Endothelial cell of umbilical vein (primary cell): ENCODE results near the gene EPC1. TPM values are rescaled to one million over a fixed set of nuclear protein-coding genes. Genes with fewer than 3 reads are reported as not detected.

Experiments used
- BruUV-seq: library from RNA; stranded (reverse); fragments of 400-500 nt; replicated peaks from 2 replicates; lab custom pipeline; 2021; lab: Mats Ljungman, UMichigan
- CTCF ChIA-PET: fragments of 300-600, 350-600 bp; sonication (Branson Sonifier 250); formaldehyde crosslinking; loops from one replicate; lab custom pipeline; 2021; ENCODE audit warnings: antibody characterized with exemption, inconsistent platforms; lab: Charles Lee
- POLR2A ChIA-PET: fragments of 300-600, 350-600 bp; sonication (Branson Sonifier 250); formaldehyde crosslinking; loops from one replicate; lab custom pipeline; 2021; ENCODE audit warnings: antibody characterized with exemption, inconsistent platforms; lab: Charles Lee
- DNase-seq: peaks from one replicate; pipeline ENCODE4 v3.0.0-alpha.2; 2011; ENCODE audit warnings: low read depth, low spot score
- FAIRE-seq: peaks from 2 replicates; lab custom pipeline; 2011; peaks lifted over from hg19 to GRCh38; lab: Jason Lieb, UNC
- H2AFZ ChIP-seq: 2 replicates; pipeline ENCODE4 v1.6.0; 2012; ENCODE audit warnings: low read depth, low read length, control low read depth, inconsistent platforms
- H3K27ac ChIP-seq: 2 replicates; pipeline ENCODE4 v1.5.1; 2011; ENCODE audit warnings: low read depth, mild to moderate bottlenecking, control low read depth, low read length, moderate library complexity; ENCODE audit not compliant: insufficient read depth
- H3K27me3 ChIP-seq, 2 experiments: 2 replicates each; pipeline versions ENCODE4 v1.6.0 to v1.6.1; 2011; ENCODE audit warnings: low read length in 2 of 2, mixed read lengths in 1 of 2; ENCODE audit not compliant: control insufficient read depth in 2 of 2, insufficient read depth in 2 of 2
- H3K36me3 ChIP-seq, 2 experiments: 2 replicates in 1 of 2; 3 replicates in 1 of 2; pipeline ENCODE4 v1.5.1; 2011; ENCODE audit warnings: low read length in 2 of 2, mild to moderate bottlenecking in 1 of 2, moderate library complexity in 1 of 2; ENCODE audit not compliant: control insufficient read depth in 2 of 2, insufficient read depth in 2 of 2; ENCODE audit errors: extremely low read depth in 1 of 2
- H3K4me1 ChIP-seq: 3 replicates; pipeline ENCODE4 v1.5.1; 2011; ENCODE audit warnings: mild to moderate bottlenecking, low read length; ENCODE audit not compliant: control insufficient read depth, insufficient read depth; ENCODE audit errors: extremely low read depth
- H3K4me2 ChIP-seq: 2 replicates; pipeline ENCODE4 v1.6.1; 2011; ENCODE audit warnings: low read length, control low read depth, mixed read lengths; ENCODE audit not compliant: insufficient read depth
- H3K4me3 ChIP-seq, 3 experiments: fragments of 200-600 bp in 1 of 3; sonication (generic), shearing (Covaris generic) in 1 of 3; replicated peaks in 1 of 3; 2 replicates each; pipeline ENCODE4 v1.5.1; 2011 to 2016; ENCODE audit warnings: control low read depth in 3 of 3, low read length in 3 of 3, mild to moderate bottlenecking in 2 of 3, inconsistent platforms in 1 of 3, low read depth in 1 of 3, moderate library complexity in 1 of 3; ENCODE audit not compliant: insufficient read depth in 1 of 3
- H3K79me2 ChIP-seq: 2 replicates; pipeline ENCODE4 v1.6.0; 2012; ENCODE audit warnings: low read length, inconsistent platforms; ENCODE audit not compliant: control insufficient read depth, insufficient read depth
- H3K9ac ChIP-seq: replicated peaks from 2 replicates; pipeline ENCODE3; 2011; ENCODE audit warnings: low read length, control low read depth; ENCODE audit not compliant: insufficient read depth; ENCODE audit errors: extremely low read depth
- H3K9me1 ChIP-seq: replicated peaks from 3 replicates; pipeline ENCODE4 v1.6.0; 2011; ENCODE audit warnings: mild to moderate bottlenecking, low read length; ENCODE audit not compliant: control insufficient read depth, insufficient read depth; ENCODE audit errors: extremely low read depth
- H3K9me3 ChIP-seq: replicated peaks from 2 replicates; pipeline ENCODE4 v1.5.1; 2012; ENCODE audit warnings: low read length, inconsistent platforms; ENCODE audit not compliant: control insufficient read depth, insufficient read depth
- H4K20me1 ChIP-seq: replicated peaks from 2 replicates; pipeline ENCODE3; 2011; ENCODE audit warnings: mild to moderate bottlenecking, low read length; ENCODE audit not compliant: control insufficient read depth, insufficient read depth; ENCODE audit errors: extremely low read depth
- EZH2 ChIP-seq: IDR thresholded peaks from 2 replicates; pipeline ENCODE4 v1.6.1; 2012; ENCODE audit warnings: borderline replicate concordance, low read depth, mild to moderate bottlenecking, moderate library complexity, low read length, inconsistent platforms; ENCODE audit not compliant: severe bottlenecking
- FOS ChIP-seq: IDR thresholded peaks from 2 replicates; pipeline ENCODE4 v1.6.1; 2011; ENCODE audit warnings: mild to moderate bottlenecking, low read length, moderate library complexity, borderline replicate concordance; ENCODE audit not compliant: insufficient read depth
- GATA2 ChIP-seq: IDR thresholded peaks from 2 replicates; pipeline ENCODE4 v1.7.0; 2011; ENCODE audit warnings: low read depth, mild to moderate bottlenecking, moderate library complexity, mixed read lengths, low read length; ENCODE audit not compliant: insufficient read length, insufficient read depth
- JUN ChIP-seq: IDR thresholded peaks from 2 replicates; pipeline ENCODE4 v1.6.1; 2011; ENCODE audit warnings: borderline replicate concordance, low read depth; ENCODE audit not compliant: insufficient read length, insufficient read depth
- MYC ChIP-seq: IDR thresholded peaks from one replicate; pipeline ENCODE4 v1.6.1; 2011; ENCODE audit warnings: mild to moderate bottlenecking, low read depth, low read length
- POLR2A ChIP-seq: IDR thresholded peaks from 2 replicates; pipeline ENCODE4 v1.6.1; 2012; ENCODE audit warnings: low read depth, mild to moderate bottlenecking, control low read depth, low read length
- POLR2AphosphoS5 ChIP-seq: IDR thresholded peaks from 2 replicates; pipeline ENCODE4 v1.6.1; 2012; ENCODE audit warnings: low read depth, mild to moderate bottlenecking, control low read depth, low read length, moderate library complexity; ENCODE audit not compliant: insufficient read depth
- dilution Hi-C: fragments of 300-500 bp; cut with MboI; formaldehyde crosslinking; loops from one replicate; pipeline ENCODE4 v1.15.0; 2019; ENCODE audit warnings: low sequenced_read_pairs; ENCODE audit not compliant: extremely low pct_ligation_motif_present
- intact Hi-C: fragments of 100-400 bp; cut with micrococcal nuclease; formaldehyde crosslinking; loops from one replicate; pipeline ENCODE4 v1.10.0; 2022
- polyA plus RNA-seq, 4 experiments: library from polyadenylated mRNA; depleted of rRNA in 3 of 4; stranded (reverse) in 3 of 4; unstranded in 1 of 4; fragments of >200 nt; gene quantifications; 2 replicates each; pipeline versions ENCODE4 v1.2.1 to v1.2.3, GENCODE V29; 2011 to 2012; ENCODE audit warnings: missing spikeins in 1 of 4
- total RNA-seq: library from RNA; stranded (reverse); gene quantifications from 2 replicates; pipeline ENCODE4 v1.2.3, GENCODE V29; 2021
- TF ChIP-seq, protein P1 (sequence below), 2 donors: IDR thresholded peaks; 1 replicate in 1 of 2; 2 replicates in 1 of 2; pipeline ENCODE4 v1.5.1; 2011; ENCODE audit warnings: low read length in 2 of 2, mild to moderate bottlenecking in 2 of 2, moderate library complexity in 2 of 2, control low read depth in 1 of 2, inconsistent platforms in 1 of 2, low read depth in 1 of 2; ENCODE audit not compliant: insufficient read depth in 1 of 2; ENCODE audit errors: extremely low read depth in 1 of 2

The EPC1 gene
- total and polyA plus RNA-seq, 2 donors (not counting 3 experiments of a cell fraction or from before 2014, with no cell fraction given) = 27.9 to 39.0 TPM

DNA sequence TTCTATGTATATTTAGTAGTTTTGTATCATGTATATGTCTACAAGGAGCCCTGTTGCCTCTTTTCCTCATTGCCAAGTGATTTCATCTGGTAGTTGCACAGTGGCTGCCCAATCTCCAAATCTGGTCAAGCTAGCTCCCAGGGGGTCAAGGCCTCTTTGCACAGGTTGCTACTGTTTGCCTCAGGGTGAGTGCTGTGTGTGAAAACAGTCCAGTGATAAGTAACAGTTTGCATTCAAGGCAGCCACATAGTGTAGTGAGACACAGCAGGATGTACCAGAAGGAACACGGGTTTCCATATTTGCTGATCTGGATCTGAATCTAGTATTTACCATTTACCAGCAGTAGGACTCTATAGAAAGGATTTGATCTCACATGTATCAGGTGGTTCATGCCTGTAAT, 13.3 kb upstream of the EPC1 start:
- dilution Hi-C loops = no loop called here

GRCh38 chr10:32357056-32357735, 10.2 kb upstream of the EPC1 start:
- no peaks in the 10 kb centered on the region for H4K20me1 ChIP-seq

More for the DNA sequence above, 13.3 kb upstream of the EPC1 start:
- no peak overlapping the region for H3K9ac ChIP-seq
- H3K4me1 ChIP-seq = no peaks in the 10 kb centered on the region
- no peak overlapping the region for H3K27ac ChIP-seq
- POLR2A ChIA-PET = no interaction called here
- TF ChIP-seq MYC (no peak), FOS (no peak), POLR2AphosphoS5 (no peak), JUN (no peak), GATA2 (no peak)
- no peak overlapping the region for H2AFZ ChIP-seq
- CTCF ChIA-PET = interaction anchor here (1.0 kb wide), 1 partner anchor 11 kb away, joined by 3 read pairs; no protein-coding TSS in a partner anchor
- no peak for DNase-seq
- H3K79me2 ChIP-seq = no peaks in the 10 kb centered on the region
- no peaks in the 10 kb centered on the region for H3K36me3 ChIP-seq
- BruUV-seq = no TSS peak
- no peaks in the 10 kb centered on the region for H4K20me1 ChIP-seq
- no peaks in the 10 kb centered on the region for H3K9me3 ChIP-seq
- no peak overlapping the region for H3K4me2 ChIP-seq
- H3K4me3 ChIP-seq = no peak overlapping the region
- intact Hi-C loops = no loop called here
- no peaks in the 10 kb centered on the region for H3K9me1 ChIP-seq
- no peaks in the 10 kb centered on the region for H3K27me3 ChIP-seq
- no peak for FAIRE-seq

More at GRCh38 chr10:32357056-32357735, 10.2 kb upstream of the EPC1 start:
- TF ChIP-seq, protein P1, sequence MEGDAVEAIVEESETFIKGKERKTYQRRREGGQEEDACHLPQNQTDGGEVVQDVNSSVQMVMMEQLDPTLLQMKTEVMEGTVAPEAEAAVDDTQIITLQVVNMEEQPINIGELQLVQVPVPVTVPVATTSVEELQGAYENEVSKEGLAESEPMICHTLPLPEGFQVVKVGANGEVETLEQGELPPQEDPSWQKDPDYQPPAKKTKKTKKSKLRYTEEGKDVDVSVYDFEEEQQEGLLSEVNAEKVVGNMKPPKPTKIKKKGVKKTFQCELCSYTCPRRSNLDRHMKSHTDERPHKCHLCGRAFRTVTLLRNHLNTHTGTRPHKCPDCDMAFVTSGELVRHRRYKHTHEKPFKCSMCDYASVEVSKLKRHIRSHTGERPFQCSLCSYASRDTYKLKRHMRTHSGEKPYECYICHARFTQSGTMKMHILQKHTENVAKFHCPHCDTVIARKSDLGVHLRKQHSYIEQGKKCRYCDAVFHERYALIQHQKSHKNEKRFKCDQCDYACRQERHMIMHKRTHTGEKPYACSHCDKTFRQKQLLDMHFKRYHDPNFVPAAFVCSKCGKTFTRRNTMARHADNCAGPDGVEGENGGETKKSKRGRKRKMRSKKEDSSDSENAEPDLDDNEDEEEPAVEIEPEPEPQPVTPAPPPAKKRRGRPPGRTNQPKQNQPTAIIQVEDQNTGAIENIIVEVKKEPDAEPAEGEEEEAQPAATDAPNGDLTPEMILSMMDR (IDR thresholded peaks at IDR 0.05; ENCODE audit: extremely low read depth in 1 of 2, insufficient read depth in 1 of 2, low read depth in 1 of 2, low read length in 2 of 2) = no peak
- TF ChIP-seq POLR2A (no peak), POLR2AphosphoS5 (no peak), GATA2 (no peak), FOS (no peak), MYC (no peak), EZH2 (no peak)
- ChIA-PET POLR2A (no interaction called here), CTCF (interaction anchor here (1.0 kb wide), 1 partner anchor 11 kb away, joined by 3 read pairs; no protein-coding TSS in a partner anchor)
- FAIRE-seq (no peak), DNase-seq (no peak)
- no TSS peak for BruUV-seq
- Histone ChIP-seq H3K36me3 (no peaks in the 10 kb centered on the region), H3K9ac (no peak overlapping the region), H3K4me3 (no peak overlapping the region), H3K9me1 (no peaks in the 10 kb centered on the region), H3K27me3 (no peaks in the 10 kb centered on the region), H3K27ac (no peak overlapping the region), H3K4me1 (peaks cover 10% of the 10 kb centered on the region), H3K9me3 (no peaks in the 10 kb centered on the region), H2AFZ (no peak overlapping the region), H3K79me2 (no peaks in the 10 kb centered on the region), H3K4me2 (no peak overlapping the region)
- dilution Hi-C loops (no loop called here), intact Hi-C loops (no loop called here)
